GM12878 (cell line): Measurements from ENCODE around the gene LGALS4. TPM values are rescaled to one million over a fixed set of nuclear protein-coding genes. Genes with fewer than 3 reads are reported as not detected.

ENCODE experiments used
- BMI1 ChIP-seq: fragments of 450-650 bp; IDR thresholded peaks from 2 replicates; pipeline ENCODE4 v1.6.1; 2016; ENCODE audit warnings: mild to moderate bottlenecking, moderate library complexity, borderline replicate concordance
- EED ChIP-seq: sonication (generic); IDR thresholded peaks from 2 replicates; pipeline ENCODE4 v1.6.1; 2016; ENCODE audit warnings: antibody characterized with exemption, low read depth
- FOXK2 ChIP-seq: fragments of 450-650 bp; IDR thresholded peaks from 2 replicates; pipeline ENCODE4 v1.6.1; 2017; ENCODE audit warnings: mild to moderate bottlenecking, moderate library complexity
- GABPA ChIP-seq: IDR thresholded peaks from 2 replicates; pipeline ENCODE4 v1.6.1; 2014; ENCODE audit warnings: antibody characterized with exemption, low read depth, mild to moderate bottlenecking, inconsistent platforms
- HDGF ChIP-seq: fragments of 450-650 bp; IDR thresholded peaks from 2 replicates; pipeline ENCODE4 v1.6.1; 2016; ENCODE audit warnings: antibody characterized with exemption
- IRF4 ChIP-seq: IDR thresholded peaks from 2 replicates; pipeline ENCODE4 v1.6.1; 2011; ENCODE audit warnings: low read depth, low read length
- KDM1A ChIP-seq: fragments of 200-600 bp; sonication (generic); IDR thresholded peaks from 2 replicates; pipeline ENCODE4 v1.6.1; 2016; ENCODE audit warnings: borderline replicate concordance
- MEF2A ChIP-seq: IDR thresholded peaks from 2 replicates; pipeline ENCODE4 v1.6.1; 2011; ENCODE audit warnings: low read depth, mild to moderate bottlenecking, low read length, moderate library complexity; ENCODE audit not compliant: insufficient read depth
- MEF2B ChIP-seq: fragments of 450-650 bp; IDR thresholded peaks from 2 replicates; pipeline ENCODE4 v1.6.1; 2018; ENCODE audit warnings: mild to moderate bottlenecking, moderate library complexity; ENCODE audit not compliant: partially characterized antibody, poor library complexity, severe bottlenecking
- MYB ChIP-seq: fragments of 150-350 bp; IDR thresholded peaks from 2 replicates; pipeline ENCODE4 v1.6.1; 2014; ENCODE audit warnings: mild to moderate bottlenecking, low read depth, low read length, borderline replicate concordance
- NR2C1 ChIP-seq: fragments of 450-650 bp; IDR thresholded peaks from 2 replicates; pipeline ENCODE4 v1.6.1; 2017; ENCODE audit warnings: antibody characterized with exemption, mild to moderate bottlenecking, moderate library complexity
- NRF1 ChIP-seq: conservative IDR thresholded peaks from 2 replicates; pipeline ENCODE4 v1.6.1; 2011; ENCODE audit warnings: mild to moderate bottlenecking, low read depth, low read length, improper control_type of control experiment
- PAX5 ChIP-seq: IDR thresholded peaks from 2 replicates; pipeline ENCODE4 v1.6.1; 2011; ENCODE audit warnings: low read depth, low read length, borderline replicate concordance
- PBX3 ChIP-seq: IDR thresholded peaks from 2 replicates; pipeline ENCODE4 v1.6.1; 2011; ENCODE audit warnings: mild to moderate bottlenecking, low read depth, low read length, moderate library complexity; ENCODE audit not compliant: insufficient replicate concordance
- POLR2AphosphoS2 ChIP-seq: IDR thresholded peaks from 2 replicates; pipeline ENCODE4 v1.6.1; 2011; ENCODE audit warnings: low read depth, mild to moderate bottlenecking, low read length, improper control_type of control experiment, moderate library complexity
- POU2F2 ChIP-seq: IDR thresholded peaks from 3 replicates; pipeline ENCODE4 v1.6.1; 2011; ENCODE audit warnings: low read depth, mild to moderate bottlenecking, low read length, borderline replicate concordance
- SMAD5 ChIP-seq: IDR thresholded peaks from 2 replicates; pipeline ENCODE4 v1.6.1; 2016; ENCODE audit warnings: antibody characterized with exemption, low read depth
- STAT1 ChIP-seq: fragments of 450-650 bp; conservative IDR thresholded peaks from 2 replicates; pipeline ENCODE4 v1.6.1; 2014; ENCODE audit warnings: antibody characterized with exemption, mild to moderate bottlenecking
- TBL1XR1 ChIP-seq: IDR thresholded peaks from 2 replicates; pipeline ENCODE4 v1.6.1; 2012; ENCODE audit warnings: low read depth, low read length, improper control_type of control experiment
- TCF12 ChIP-seq: IDR thresholded peaks from 2 replicates; pipeline ENCODE4 v1.6.1; 2011; ENCODE audit warnings: low read depth, mild to moderate bottlenecking, low read length
- TCF7 ChIP-seq: IDR thresholded peaks from 2 replicates; pipeline ENCODE4 v1.6.1; 2014; ENCODE audit warnings: antibody characterized with exemption, borderline replicate concordance
- ZBTB4 ChIP-seq: fragments of 450-650 bp; formaldehyde crosslinking; IDR thresholded peaks from 2 replicates; pipeline ENCODE4 v1.4.0; 2022; ENCODE audit warnings: mild to moderate bottlenecking, moderate library complexity
- ZNF207 ChIP-seq: fragments of 450-650 bp; IDR thresholded peaks from 2 replicates; pipeline ENCODE4 v1.6.1; 2014; ENCODE audit warnings: antibody characterized with exemption, mild to moderate bottlenecking, borderline replicate concordance
- ZNF384 ChIP-seq: IDR thresholded peaks from 2 replicates; pipeline ENCODE4 v1.6.1; 2012; ENCODE audit warnings: low read depth, mild to moderate bottlenecking, low read length, improper control_type of control experiment, borderline replicate concordance
- polyA plus RNA-seq, 11 experiments: library from polyadenylated mRNA; depleted of rRNA in 4 of 11; unstranded in 6 of 11; stranded (reverse) in 5 of 11; fragments of >200 nt; fragmentation: Nextera tagmentation in 4 of 11; fragmentation: Illumina TruSeq in 1 of 11; extraction: Ambion mirVana in 4 of 11; extraction: Trizol in 1 of 11; gene quantifications; 1 replicate in 1 of 11; 2 replicates in 10 of 11; pipeline versions ENCODE4 v1.2.1 to v1.2.3, GENCODE V29; 2011 to 2016; ENCODE audit warnings: inconsistent platforms in 2 of 11, missing spikeins in 2 of 11, low read depth in 1 of 11
- total RNA-seq, 4 experiments: library from RNA; depleted of rRNA in 3 of 4; stranded (reverse); fragments of >200 nt in 3 of 4; fragmentation: Illumina TruSeq in 1 of 4; extraction: Trizol in 1 of 4; gene quantifications; 2 replicates each; pipeline versions ENCODE4 v1.2.1 to v1.2.3, GENCODE V29; 2013 to 2021

The LGALS4 gene
- total and polyA plus RNA-seq, 10 of the 15 experiments (the other 5 are each of a cell fraction or from before 2014, with no cell fraction given), result 0.13 to 2.1 (median 0.26) TPM; not detected in 4

- TF ChIP-seq ZBTB4 (no peak), TBL1XR1 (peak; percentile 65), MYB (no peak), IRF4 (no peak), POU2F2 (peak; percentile 75; the same call in 1 of the 3 replicates), STAT1 (peak; percentile 74; the same call in 1 of the 2 replicates), MEF2A (0 out of 2 replicates have a peak, but pooled peaks have one; percentile 9), NRF1 (no peak), TCF12 (peak; percentile 32; the same call in 1 of the 2 replicates), ZNF207 (no peak), GABPA (peak; percentile 74), KDM1A (no peak), ZNF384 (no peak), POLR2AphosphoS2 (peak; percentile 87; the same call in 1 of the 2 replicates), SMAD5 (peak; percentile 60; the same call in 1 of the 2 replicates), PAX5 (no peak), TCF7 (no peak), MEF2B (no peak), FOXK2 (no peak; the same call in none of the 2 replicates), EED (no peak), HDGF (peak; percentile 88; the same call in 1 of the 2 replicates), PBX3 (peak; percentile 96), BMI1 (no peak), NR2C1 (peak; percentile 67)
These were observed 37.2 kb upstream of the LGALS4 start, which contains the start of gene HNRNPL (continued) for GRCh38 chr19:38849860-38850435.
